PFSK-1 (cell line): ENCODE measurements around the gene ATP8B4.

Experiments used
- SIN3A ChIP-seq: IDR thresholded peaks from 2 replicates; pipeline ENCODE4 v1.6.1; 2012; ENCODE audit warnings: mild to moderate bottlenecking, low read length, moderate library complexity, borderline replicate concordance; ENCODE audit not compliant: insufficient read depth
- TAF1 ChIP-seq: IDR thresholded peaks from 2 replicates; pipeline ENCODE4 v1.6.1; 2012; ENCODE audit warnings: low read length, control low read depth, borderline replicate concordance; ENCODE audit not compliant: insufficient read depth

DNA sequence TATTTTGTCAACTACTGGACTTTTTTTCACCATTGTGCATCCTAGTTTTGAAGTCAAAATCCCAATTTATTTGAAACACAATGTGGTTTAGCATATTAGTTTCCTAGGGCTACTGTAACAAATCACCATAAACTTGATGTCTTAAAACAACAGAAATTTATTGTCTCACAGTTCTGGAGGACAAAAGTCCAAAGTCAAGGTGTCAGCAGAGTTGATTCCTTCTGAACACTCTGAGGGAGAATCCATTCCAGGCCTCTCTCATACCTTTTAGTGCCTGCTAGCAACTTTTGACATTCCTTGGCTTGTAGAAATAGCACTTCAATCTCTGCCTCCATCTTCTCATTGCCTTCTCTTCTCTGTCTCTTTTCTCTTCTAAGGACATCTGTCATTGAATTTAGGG is 48.1 kb upstream of the ATP8B4 start:
- no peak for TF ChIP-seq TAF1
- no peak for TF ChIP-seq SIN3A
